Smooth muscle cell (in vitro differentiated cells): ENCODE data around the gene JPH4. TPM values are rescaled to one million over a fixed set of nuclear protein-coding genes. Genes with fewer than 3 reads are reported as not detected.
A peak's percentile ranks its signal among the peaks of the same experiment; 100 is the strongest.

Source experiments
- DNase-seq: peaks from one replicate; lab custom pipeline; 2025; ENCODE audit not compliant: unreplicated experiment; lab: John Stamatoyannopoulos, UW
- H2AFZ ChIP-seq: fragments of 200-600 bp; sonication (generic); 2 replicates; pipeline ENCODE4 v1.6.0; 2016; ENCODE audit warnings: antibody characterized with exemption, low read depth, mild to moderate bottlenecking
- H3F3A ChIP-seq: fragments of 200-600 bp; sonication (generic); 2 replicates; pipeline ENCODE4 v1.6.0; 2017; ENCODE audit warnings: antibody characterized with exemption, low read depth
- H3K27ac ChIP-seq: fragments of 200-600 bp; sonication (generic); 2 replicates; pipeline ENCODE4 v1.5.1; 2016; ENCODE audit warnings: low read depth, mild to moderate bottlenecking
- H3K27me3 ChIP-seq: fragments of 200-600 bp; sonication (generic); 2 replicates; pipeline ENCODE4 v1.6.1; 2016; ENCODE audit warnings: low read depth, mild to moderate bottlenecking
- H3K36me3 ChIP-seq: fragments of 200-600 bp; sonication (generic); 2 replicates; pipeline ENCODE4 v1.5.1; 2016; ENCODE audit warnings: low read depth
- H3K4me1 ChIP-seq: fragments of 200-600 bp; sonication (generic); 2 replicates; pipeline ENCODE4 v1.5.1; 2016; ENCODE audit warnings: low read depth
- H3K4me2 ChIP-seq: fragments of 200-600 bp; sonication (generic); 2 replicates; pipeline ENCODE4 v1.6.0; 2016; ENCODE audit warnings: mild to moderate bottlenecking
- H3K4me3 ChIP-seq: fragments of 200-600 bp; sonication (generic); 2 replicates; pipeline ENCODE4 v1.5.1; 2016; ENCODE audit warnings: mild to moderate bottlenecking
- H3K79me2 ChIP-seq: fragments of 200-600 bp; sonication (generic); 2 replicates; pipeline ENCODE4 v1.6.0; 2016; ENCODE audit warnings: low read depth, mild to moderate bottlenecking
- H3K9ac ChIP-seq: fragments of 200-600 bp; sonication (generic); 2 replicates; pipeline ENCODE4 v1.6.0; 2016; ENCODE audit warnings: low read depth
- H3K9me3 ChIP-seq: fragments of 200-600 bp; sonication (generic); replicated peaks from 2 replicates; pipeline ENCODE4 v1.5.1; 2016; ENCODE audit warnings: low read depth
- H4K20me1 ChIP-seq: fragments of 200-600 bp; sonication (generic); 2 replicates; pipeline ENCODE4 v1.6.0; 2016; ENCODE audit warnings: low read depth
- CTCF ChIP-seq: fragments of 200-600 bp; sonication (generic); IDR thresholded peaks from 2 replicates; pipeline ENCODE4 v1.5.1; 2017; ENCODE audit warnings: borderline replicate concordance, mild to moderate bottlenecking, antibody characterized with exemption; ENCODE audit not compliant: insufficient read depth, poor library complexity, severe bottlenecking
- WGBS: methylation state at CpG from one replicate; pipeline ENCODE4 v1.1.7; 2016; ENCODE audit warnings: low lambda C conversion rate; 5-methylcytosine and 5-hydroxymethylcytosine counted together
- polyA plus RNA-seq: library from polyadenylated mRNA; unstranded; fragments of >200 nt; fragmentation: Nextera tagmentation; extraction: Ambion mirVana; gene quantifications from 2 replicates; pipeline ENCODE4 v1.2.1, GENCODE V29; 2016
- total RNA-seq: library from RNA; depleted of rRNA; stranded (reverse); fragments of >200 nt; gene quantifications from 2 replicates; pipeline ENCODE4 v1.2.3, GENCODE V29; 2014

The JPH4 gene
- total and polyA plus RNA-seq, 2 experiments from 2014 or later: 2.4 TPM; not detected in 1

GRCh38 chr14:23608454-23608853, 29.9 kb upstream of the JPH4 start:
- H3F3A ChIP-seq: no peaks in the 10 kb centered on the region
- H2AFZ ChIP-seq: no peak overlapping the region
- DNase-seq: no peak
- H4K20me1 ChIP-seq: no peaks in the 10 kb centered on the region
- H3K4me2 ChIP-seq: no peak overlapping the region
- no peaks in the 10 kb centered on the region for H3K9me3 ChIP-seq
- H3K27me3 ChIP-seq: no peaks in the 10 kb centered on the region
- no peaks in the 10 kb centered on the region for H3K36me3 ChIP-seq
- TF ChIP-seq CTCF: no peak
- H3K4me3 ChIP-seq: no peak overlapping the region
- WGBS: 19% methylated on average over 1 of the region's 1 CpG
- H3K27ac ChIP-seq: no peak overlapping the region
- H3K79me2 ChIP-seq: no peaks in the 10 kb centered on the region
- no peaks in the 10 kb centered on the region for H3K4me1 ChIP-seq
- H3K9ac ChIP-seq: no peak overlapping the region

- Histone ChIP-seq H3K27me3 (no peaks in the 10 kb centered on the region), H3K4me3 (no peak overlapping the region), H3K27ac (peak overlapping the region; percentile 19), H3F3A (no peaks in the 10 kb centered on the region), H3K79me2 (no peaks in the 10 kb centered on the region), H3K4me2 (no peak overlapping the region), H3K36me3 (no peaks in the 10 kb centered on the region), H3K4me1 (no peaks in the 10 kb centered on the region), H4K20me1 (no peaks in the 10 kb centered on the region), H3K9me3 (no peaks in the 10 kb centered on the region), H3K9ac (no peak overlapping the region), H2AFZ (no peak overlapping the region)
- no peak for DNase-seq
- TF ChIP-seq CTCF: no peak
- 46% methylated on average over 6 of the region's 6 CpGs for WGBS
These were observed 27.5 kb upstream of the JPH4 start for GRCh38 chr14:23605931-23606585.

GRCh38 chr14:23604675-23605170, 26.1 kb upstream of the JPH4 start:
- H2AFZ ChIP-seq: no peak overlapping the region
- H3K27me3 ChIP-seq: no peaks in the 10 kb centered on the region
- H3F3A ChIP-seq: no peaks in the 10 kb centered on the region
- no peak overlapping the region for H3K9ac ChIP-seq
- H3K4me1 ChIP-seq: no peaks in the 10 kb centered on the region
- H3K4me2 ChIP-seq: no peak overlapping the region
- WGBS: 73% methylated on average over 3 of the region's 3 CpGs
- no peaks in the 10 kb centered on the region for H3K36me3 ChIP-seq
- no peaks in the 10 kb centered on the region for H3K9me3 ChIP-seq
- no peak overlapping the region for H3K4me3 ChIP-seq
- no peak for TF ChIP-seq CTCF
- no peak for DNase-seq
- H3K27ac ChIP-seq: no peak overlapping the region
- no peaks in the 10 kb centered on the region for H3K79me2 ChIP-seq
- no peaks in the 10 kb centered on the region for H4K20me1 ChIP-seq

GRCh38 chr14:23604148-23604547, 25.6 kb upstream of the JPH4 start:
- no peak overlapping the region for H3K4me3 ChIP-seq
- no peaks in the 10 kb centered on the region for H3K9me3 ChIP-seq
- no peaks in the 10 kb centered on the region for H3K36me3 ChIP-seq
- no peak overlapping the region for H3K4me2 ChIP-seq
- H3K4me1 ChIP-seq: no peaks in the 10 kb centered on the region
- no peaks in the 10 kb centered on the region for H3F3A ChIP-seq
- no peak for DNase-seq
- no peaks in the 10 kb centered on the region for H4K20me1 ChIP-seq
- TF ChIP-seq CTCF: no peak
- H3K79me2 ChIP-seq: no peaks in the 10 kb centered on the region
- no peak overlapping the region for H3K27ac ChIP-seq
- no peak overlapping the region for H3K9ac ChIP-seq
- no peaks in the 10 kb centered on the region for H3K27me3 ChIP-seq
- WGBS: 96% methylated on average over 2 of the region's 2 CpGs
- no peak overlapping the region for H2AFZ ChIP-seq
